Erythroblast (primary cell): ENCODE results near the gene SH3PXD2B.

Experiments
- GATA1 ChIP-seq: IDR thresholded peaks from 2 replicates; pipeline ENCODE4 v1.6.1; 2011; ENCODE audit warnings: low read depth, mild to moderate bottlenecking, control low read depth, low read length, moderate library complexity
- POLR2A ChIP-seq: IDR thresholded peaks from 2 replicates; pipeline ENCODE4 v1.6.1; 2011; ENCODE audit warnings: mild to moderate bottlenecking, low read length

GRCh38 chr5:172473427-172473826, 19.1 kb upstream of the SH3PXD2B start:
- TF ChIP-seq POLR2A (no peak), GATA1 (no peak)
